CD4-positive, alpha-beta T cell treated with Interleukin-21 for 1 hour (primary cell): Measurements from ENCODE around the gene TMEM221.

ENCODE experiments used
- DNase-seq: peaks from one replicate; pipeline ENCODE4 v3.0.0-alpha.2; 2020

Gene TMEM221

GRCh38 chr19:17471410-17472125 is 23.1 kb upstream of the TMEM221 start:
- DNase-seq, result no peak

GRCh38 chr19:17470068-17470841 is 21.8 kb upstream of the TMEM221 start, which contains the start of gene SLC27A1:
Gene SLC27A1 (plus strand): TSS chr19:17470524. CDS start chr19:17470541, 17 bp downstream.
- DNase-seq, result peak; percentile 94

GRCh38 chr19:17469481-17470067 is 21.1 kb upstream of the TMEM221 start:
- DNase-seq, result peak; percentile 96

- DNase-seq, result no peak
Observed at GRCh38 chr19:17469092-17469480, 20.6 kb upstream of the TMEM221 start.

GRCh38 chr19:17468302-17469091 is 20.0 kb upstream of the TMEM221 start:
- DNase-seq, result no peak

- DNase-seq, result no peak
Observed at GRCh38 chr19:17467471-17468301, 19.2 kb upstream of the TMEM221 start.

- no peak for DNase-seq
Observed at GRCh38 chr19:17466487-17466850, 18.0 kb upstream of the TMEM221 start.

- DNase-seq, result no peak
Observed at GRCh38 chr19:17460372-17461230, 12.1 kb upstream of the TMEM221 start, which contains the start of gene NXNL1. Gene NXNL1 (minus strand): TSS chr19:17460926. CDS start chr19:17460869, 57 bp downstream.

GRCh38 chr19:17458970-17459369 is 10.5 kb upstream of the TMEM221 start:
- DNase-seq, result no peak

- no peak for DNase-seq
Observed at GRCh38 chr19:17457616-17458015, 9.1 kb upstream of the TMEM221 start.

GRCh38 chr19:17456127-17456526 is 7.7 kb upstream of the TMEM221 start:
- DNase-seq, result no peak

- DNase-seq, result no peak
Observed at GRCh38 chr19:17455308-17456123, 7.0 kb upstream of the TMEM221 start.

GRCh38 chr19:17454576-17455071 is 6.2 kb upstream of the TMEM221 start:
- DNase-seq, result no peak

- no peak for DNase-seq
Observed at GRCh38 chr19:17451820-17452219, 3.4 kb upstream of the TMEM221 start.

GRCh38 chr19:17450264-17451075 is 2.0 kb upstream of the TMEM221 start:
- no peak for DNase-seq

GRCh38 chr19:17447704-17448130 is 751 bp downstream of the TMEM221 start:
- no peak for DNase-seq

- no peak for DNase-seq
Observed at GRCh38 chr19:17445526-17446165, 2.8 kb downstream of the TMEM221 start.

GRCh38 chr19:17441241-17442021 is 7.0 kb downstream of the TMEM221 start:
- peak; percentile 19 for DNase-seq
